Measurements from ENCODE around the gene GNAQ. TPM values are rescaled to one million over a fixed set of nuclear protein-coding genes. Genes with fewer than 3 reads are reported as not detected.

The GNAQ gene
- total RNA-seq, 2 experiments from 2014 or later: 22.8 to 24.7 TPM

DNA sequence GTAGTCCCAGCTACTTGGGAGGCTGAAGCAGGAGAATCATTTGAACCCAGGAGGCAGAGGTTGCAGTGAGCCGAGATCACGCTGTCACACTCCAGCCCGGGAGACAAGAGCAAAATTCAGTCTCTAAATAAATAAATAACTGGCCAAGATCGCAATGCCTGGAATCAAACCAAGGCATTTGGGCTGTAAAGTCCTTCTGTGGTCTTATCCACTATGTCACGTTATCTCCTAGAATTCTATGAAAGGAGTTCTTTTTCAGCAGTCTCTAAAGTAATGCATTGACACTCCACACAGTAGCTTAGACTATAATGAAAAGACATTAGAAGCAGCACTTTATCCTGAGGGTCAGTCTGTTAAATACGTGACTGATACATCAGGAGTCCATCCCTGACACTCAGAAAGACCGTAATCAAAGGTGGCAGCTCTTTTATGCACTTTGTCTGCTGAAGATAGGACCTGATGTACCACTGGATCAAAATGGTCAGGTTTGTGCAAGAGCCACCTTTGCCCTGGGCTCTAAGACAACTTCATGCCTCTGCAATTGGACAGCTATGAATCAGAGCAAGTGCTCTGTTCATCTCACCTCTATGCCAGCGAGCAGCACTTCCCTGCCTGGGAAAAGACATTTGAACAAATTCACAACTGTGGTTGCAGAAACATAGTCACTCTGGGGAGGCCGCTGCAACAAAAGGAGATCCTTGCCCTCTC, 351.8 kb downstream of the GNAQ start:
- CTCF ChIA-PET: interaction anchor here (0.8 kb wide), 1 partner anchor 11 kb away, joined by 3 read pairs; no protein-coding TSS in a partner anchor
- H3K27ac Mint-ChIP-seq: no peak overlapping the region

DNA sequence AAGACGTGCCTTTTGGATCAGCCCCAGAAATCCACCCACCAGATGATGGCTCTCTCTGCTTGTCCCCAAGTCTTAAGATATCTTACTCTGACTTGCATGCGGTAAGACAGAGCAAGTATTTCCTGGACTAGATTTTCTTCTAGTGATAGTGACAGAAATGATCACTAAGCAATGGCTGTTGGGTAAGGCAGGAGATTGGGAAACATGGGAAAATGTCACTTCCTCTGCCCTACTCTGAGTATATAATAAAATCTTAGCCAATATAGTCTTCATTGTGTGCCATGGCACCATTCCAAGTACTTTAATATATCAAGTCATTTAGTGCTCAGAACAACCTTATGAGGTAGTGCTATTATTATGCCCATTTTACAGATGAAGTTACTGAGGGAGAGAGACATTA, 352.5 kb downstream of the GNAQ start:
- intact Hi-C loops (cut with DNase I, micrococcal nuclease): no loop called here
- ChIA-PET CTCF (no interaction called here), POLR2A (interaction anchor here (0.6 kb wide), 1 partner anchor 72 kb away, joined by 5 read pairs; no protein-coding TSS in a partner anchor)
- H3K27me3 Mint-ChIP-seq: no peaks in the 10 kb centered on the region
- no peaks in the 10 kb centered on the region for H3K36me3 Mint-ChIP-seq (ENCODE audit: low read depth)
- H3K4me3 Mint-ChIP-seq: no peak overlapping the region
- H3K27ac Mint-ChIP-seq: no peak overlapping the region
- H3K4me1 Mint-ChIP-seq: no peaks in the 10 kb centered on the region
- DNase-seq (no peak), ATAC-seq (no peak)
- H3K9me3 Mint-ChIP-seq (ENCODE audit: low read depth): peaks cover 4% of the 10 kb centered on the region

More for the DNA sequence above, 351.8 kb downstream of the GNAQ start:
- Mint-ChIP-seq H3K4me3 (no peak overlapping the region), H3K4me1 (no peaks in the 10 kb centered on the region), H3K9me3 (ENCODE audit: low read depth) (peaks cover 4% of the 10 kb centered on the region), H3K27me3 (no peaks in the 10 kb centered on the region), H3K36me3 (ENCODE audit: low read depth) (no peaks in the 10 kb centered on the region)
- ATAC-seq (no peak), DNase-seq (no peak)
- intact Hi-C loops (cut with DNase I, micrococcal nuclease): no loop called here
- POLR2A ChIA-PET: interaction anchor here (0.6 kb wide), 1 partner anchor 72 kb away, joined by 5 read pairs; no protein-coding TSS in a partner anchor

DNA sequence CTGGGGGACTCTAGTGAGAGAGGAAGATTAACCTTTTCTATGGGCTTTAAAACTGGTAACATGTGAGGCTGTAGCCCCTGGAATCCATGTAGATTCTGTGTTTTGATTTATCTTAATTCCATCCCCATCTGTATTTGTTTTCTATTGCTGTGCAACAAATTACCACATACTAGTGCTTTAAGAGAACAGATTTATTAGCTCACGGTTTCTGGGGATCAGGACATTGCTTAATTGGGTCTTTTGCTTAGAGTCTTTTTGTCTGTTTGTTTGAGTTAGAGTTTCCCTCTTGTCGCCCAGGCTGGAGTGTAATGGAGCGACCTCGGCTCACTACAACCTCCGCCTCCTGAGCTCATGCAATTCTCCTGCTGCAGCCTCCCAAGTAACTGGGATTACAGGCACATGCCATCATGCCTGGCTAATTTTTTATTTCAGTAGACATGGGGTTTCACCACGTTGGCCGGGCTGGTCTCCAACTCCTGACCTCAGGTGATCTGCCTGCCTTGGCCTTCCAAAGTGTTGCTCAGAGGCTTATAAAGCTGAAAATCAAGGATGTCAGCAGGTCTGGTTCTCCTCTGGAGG, 353.6 kb downstream of the GNAQ start:
- Mint-ChIP-seq H3K36me3 (ENCODE audit: low read depth) (no peaks in the 10 kb centered on the region), H3K27ac (no peak overlapping the region), H3K4me3 (no peak overlapping the region), H3K27me3 (no peaks in the 10 kb centered on the region), H3K4me1 (no peaks in the 10 kb centered on the region), H3K9me3 (ENCODE audit: low read depth) (no peaks in the 10 kb centered on the region)
- ChIA-PET CTCF (interaction anchor here (0.7 kb wide), 1 partner anchor 357 kb away, joined by 3 read pairs; no protein-coding TSS in a partner anchor), POLR2A (no interaction called here)
- no peak for ATAC-seq
- intact Hi-C loops (cut with DNase I, micrococcal nuclease): no loop called here
- DNase-seq: no peak

DNA sequence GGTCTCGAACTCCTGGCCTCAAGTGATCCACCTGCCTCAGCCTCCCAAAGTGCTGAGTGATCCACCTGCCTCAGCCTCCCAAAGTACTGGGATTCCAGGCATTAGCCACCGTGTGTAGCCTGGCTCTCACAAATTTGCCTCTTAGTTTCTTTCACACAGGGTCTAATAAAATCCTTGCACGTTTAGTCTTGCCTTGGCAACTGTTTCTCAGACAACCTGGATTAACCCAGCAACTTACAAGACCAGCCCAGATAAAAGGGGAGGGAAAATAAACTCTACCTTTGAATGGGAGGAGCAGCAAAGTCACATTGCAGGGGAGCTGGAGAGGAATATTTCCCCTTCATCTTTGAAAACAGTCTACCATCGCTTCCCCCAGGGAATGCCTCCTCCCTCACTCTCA, 354.2 kb downstream of the GNAQ start:
- no peak overlapping the region for H3K27ac Mint-ChIP-seq
- intact Hi-C loops (cut with DNase I, micrococcal nuclease): no loop called here
- no peaks in the 10 kb centered on the region for H3K4me1 Mint-ChIP-seq
- ChIA-PET POLR2A (no interaction called here), CTCF (interaction anchor here (0.7 kb wide), 2 partner anchors 18 to 358 kb away, joined by 3 read pairs; no protein-coding TSS in a partner anchor)
- H3K4me3 Mint-ChIP-seq: no peak overlapping the region
- no peaks in the 10 kb centered on the region for H3K27me3 Mint-ChIP-seq
- H3K36me3 Mint-ChIP-seq (ENCODE audit: low read depth): no peaks in the 10 kb centered on the region
- DNase-seq (no peak), ATAC-seq (no peak)
- no peaks in the 10 kb centered on the region for H3K9me3 Mint-ChIP-seq (ENCODE audit: low read depth)

DNA sequence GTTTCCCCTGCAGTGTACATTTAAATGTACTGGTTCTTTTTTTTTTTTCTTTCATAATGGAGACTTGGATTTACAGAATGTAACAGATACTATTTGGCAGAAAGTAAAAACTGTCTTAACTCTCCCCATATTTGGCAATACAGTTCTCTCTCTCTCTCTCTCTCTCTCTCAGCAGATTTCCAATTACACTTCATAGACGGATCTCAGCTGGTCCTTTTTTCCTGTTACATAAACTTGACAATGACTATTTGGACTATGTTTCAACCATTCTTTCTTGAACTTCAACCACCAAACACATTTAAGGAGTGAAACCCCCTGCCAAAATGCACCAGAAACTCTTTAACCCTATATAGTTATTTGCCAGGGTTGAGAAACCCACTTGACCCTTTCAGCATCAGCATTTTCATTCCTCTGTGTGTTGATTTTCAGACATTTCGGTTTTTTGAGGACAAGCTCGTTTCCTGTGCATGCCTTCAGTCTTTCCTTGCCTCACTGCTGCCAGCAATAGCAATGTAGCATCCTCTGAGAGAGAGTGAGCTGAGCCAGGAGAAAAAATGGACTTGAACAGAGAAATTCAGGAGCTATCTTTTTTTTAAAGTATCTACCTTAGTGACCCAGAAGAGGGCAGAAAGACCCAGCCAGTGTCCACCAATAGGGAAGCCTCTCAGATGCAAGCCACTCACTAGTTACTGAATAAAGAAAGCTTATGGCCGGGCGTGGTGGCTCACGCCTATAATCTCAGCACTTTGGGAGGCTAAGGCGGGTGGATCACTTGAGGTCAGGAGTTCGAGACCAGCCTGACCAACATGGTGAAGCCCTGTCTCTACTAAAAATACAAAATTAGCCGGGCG, 357.4 kb downstream of the GNAQ start:
- ATAC-seq (no peak), DNase-seq (no peak)
- H3K27me3 Mint-ChIP-seq: no peaks in the 10 kb centered on the region
- no peak overlapping the region for H3K27ac Mint-ChIP-seq
- no peak overlapping the region for H3K4me3 Mint-ChIP-seq
- no peaks in the 10 kb centered on the region for H3K4me1 Mint-ChIP-seq
- POLR2A ChIA-PET: no interaction called here
- CTCF ChIA-PET: interaction anchor here (0.6 to 1.4 kb wide), 3 partner anchors 10 to 144 kb away, joined by 3 to 6 read pairs (median 4); no protein-coding TSS in a partner anchor
- H3K9me3 Mint-ChIP-seq (ENCODE audit: low read depth): no peaks in the 10 kb centered on the region
- no peaks in the 10 kb centered on the region for H3K36me3 Mint-ChIP-seq (ENCODE audit: low read depth)
- intact Hi-C loops (cut with DNase I, micrococcal nuclease): no loop called here

DNA sequence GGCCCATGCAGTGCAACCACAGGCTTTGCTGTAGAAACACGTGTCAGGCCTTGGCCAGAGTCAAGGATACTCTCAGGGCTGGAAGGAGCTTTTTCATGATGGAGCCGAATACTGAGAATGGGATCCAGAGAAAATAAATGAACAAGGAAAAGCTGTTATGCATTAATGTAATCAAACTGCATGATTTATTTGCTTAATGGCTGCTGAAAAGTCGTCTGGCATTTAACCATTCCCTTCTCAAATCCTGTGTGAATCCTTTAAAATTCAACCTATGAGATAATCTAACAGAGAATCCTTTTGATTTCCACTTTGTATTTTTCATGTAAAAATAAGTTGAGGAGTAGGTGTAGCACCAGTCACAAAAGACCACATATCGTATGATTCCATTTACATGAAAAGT, 359.4 kb downstream of the GNAQ start:
- Mint-ChIP-seq H3K27me3 (no peaks in the 10 kb centered on the region), H3K9me3 (ENCODE audit: low read depth) (no peaks in the 10 kb centered on the region), H3K4me1 (no peaks in the 10 kb centered on the region), H3K27ac (no peak overlapping the region), H3K36me3 (ENCODE audit: low read depth) (no peaks in the 10 kb centered on the region), H3K4me3 (no peak overlapping the region)
- no peak for DNase-seq
- no peak for ATAC-seq
- CTCF ChIA-PET: no interaction called here
- intact Hi-C loops (cut with DNase I, micrococcal nuclease): no loop called here
- POLR2A ChIA-PET: no interaction called here

DNA sequence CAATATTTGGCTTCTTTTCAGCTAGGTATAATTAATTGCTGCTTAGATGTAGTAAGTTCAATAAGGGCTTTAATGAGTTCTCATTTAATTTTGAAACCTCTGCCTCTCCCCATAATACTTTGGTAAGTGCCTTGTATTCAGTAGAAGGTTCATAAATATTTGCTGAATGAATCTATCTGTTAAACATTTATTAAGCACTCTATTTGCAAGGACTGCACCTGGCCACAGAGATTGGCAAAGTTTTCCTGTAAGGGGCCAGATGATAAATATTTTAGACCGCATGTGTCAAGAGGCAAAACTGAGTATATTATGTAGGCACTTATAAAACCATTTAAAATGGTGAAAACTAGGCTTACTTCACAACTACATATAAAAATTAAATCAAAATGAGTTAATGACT, 364.5 kb downstream of the GNAQ start:
- Mint-ChIP-seq H3K36me3 (ENCODE audit: low read depth) (no peaks in the 10 kb centered on the region), H3K9me3 (ENCODE audit: low read depth) (no peaks in the 10 kb centered on the region), H3K27me3 (peaks cover 6% of the 10 kb centered on the region), H3K4me3 (no peak overlapping the region), H3K4me1 (no peaks in the 10 kb centered on the region), H3K27ac (no peak overlapping the region)
- ATAC-seq: no peak
- ChIA-PET POLR2A (no interaction called here), CTCF (no interaction called here)
- DNase-seq: no peak
- intact Hi-C loops (cut with DNase I, micrococcal nuclease): no loop called here

Other genes with a start within 250 kb of the GNAQ start
- 10 to 100 TPM; 35.0 to 39.2 TPM for gene CEP78, start 204.3 kb upstream of the GNAQ start, total RNA-seq

All from activated CD4-positive, alpha-beta T cell treated with anti-CD3 and anti-CD28 coated beads for 36 hours (primary cell).